ENCODE data around the gene FARP1.

FARP1 gene

GRCh38 chr13:98326291-98326690 is 183.4 kb downstream of the FARP1 start:
- H3K4me3 ChIP-seq (ENCODE audit: low read length): no peak overlapping the region
- H3K27me3 ChIP-seq (ENCODE audit: control insufficient read depth, insufficient read depth, low read length): no peaks in the 10 kb centered on the region
- peak overlapping the region; percentile 22 for H3K27ac ChIP-seq (ENCODE audit: low read length)

GRCh38 chr13:98327371-98328270 is 184.7 kb downstream of the FARP1 start:
- peak overlapping the region; percentile 63 for H3K27ac ChIP-seq (ENCODE audit: low read length)
- H3K4me3 ChIP-seq (ENCODE audit: low read length): peak overlapping the region; percentile 36
- H3K9me3 ChIP-seq (ENCODE audit: control insufficient read depth, low read depth, low read length): no peaks in the 10 kb centered on the region
- H3K36me3 ChIP-seq (ENCODE audit: control insufficient read depth, low read depth, low read length): no peaks in the 10 kb centered on the region
- peaks cover 60% of the 10 kb centered on the region for H3K4me1 ChIP-seq (ENCODE audit: control insufficient read depth, low read depth, low read length)
- no peak overlapping the region for H3K9ac ChIP-seq (ENCODE audit: low read length)
- no peaks in the 10 kb centered on the region for H3K27me3 ChIP-seq (ENCODE audit: control insufficient read depth, insufficient read depth, low read length)

More at GRCh38 chr13:98326291-98326690, 183.4 kb downstream of the FARP1 start:
- Histone ChIP-seq H3K4me1 (ENCODE audit: control insufficient read depth, low read depth, low read length) (peaks cover 47% of the 10 kb centered on the region), H3K36me3 (ENCODE audit: control insufficient read depth, low read depth, low read length) (no peaks in the 10 kb centered on the region), H3K9me3 (ENCODE audit: control insufficient read depth, low read depth, low read length) (no peaks in the 10 kb centered on the region), H3K9ac (ENCODE audit: low read length) (no peak overlapping the region)

- Histone ChIP-seq H3K4me3 (ENCODE audit: low read length) (peak overlapping the region; percentile 36), H3K27ac (ENCODE audit: low read length) (peak overlapping the region; percentile 61), H3K36me3 (ENCODE audit: control insufficient read depth, low read depth, low read length) (no peaks in the 10 kb centered on the region), H3K27me3 (ENCODE audit: control insufficient read depth, insufficient read depth, low read length) (no peaks in the 10 kb centered on the region), H3K9ac (ENCODE audit: low read length) (peak overlapping the region; percentile 18), H3K9me3 (ENCODE audit: control insufficient read depth, low read depth, low read length) (no peaks in the 10 kb centered on the region), H3K4me1 (ENCODE audit: control insufficient read depth, low read depth, low read length) (peaks cover 69% of the 10 kb centered on the region)
Observed at GRCh38 chr13:98328511-98328910, 185.6 kb downstream of the FARP1 start.

- Histone ChIP-seq H3K27ac (ENCODE audit: low read length) (peak overlapping the region; percentile 29), H3K36me3 (ENCODE audit: control insufficient read depth, low read depth, low read length) (no peaks in the 10 kb centered on the region), H3K27me3 (ENCODE audit: control insufficient read depth, insufficient read depth, low read length) (no peaks in the 10 kb centered on the region), H3K9me3 (ENCODE audit: control insufficient read depth, low read depth, low read length) (no peaks in the 10 kb centered on the region), H3K4me3 (ENCODE audit: low read length) (peak overlapping the region; percentile 31), H3K4me1 (ENCODE audit: control insufficient read depth, low read depth, low read length) (peaks cover 50% of the 10 kb centered on the region), H3K9ac (ENCODE audit: low read length) (peak overlapping the region; percentile 19)
Observed at GRCh38 chr13:98332222-98332621, 189.3 kb downstream of the FARP1 start.

- Histone ChIP-seq H3K4me1 (ENCODE audit: control insufficient read depth, low read depth, low read length) (peaks cover 46% of the 10 kb centered on the region), H3K9me3 (ENCODE audit: control insufficient read depth, low read depth, low read length) (no peaks in the 10 kb centered on the region), H3K27ac (ENCODE audit: low read length) (peak overlapping the region; percentile 66), H3K4me3 (ENCODE audit: low read length) (peak overlapping the region; percentile 31), H3K36me3 (ENCODE audit: control insufficient read depth, low read depth, low read length) (no peaks in the 10 kb centered on the region), H3K27me3 (ENCODE audit: control insufficient read depth, insufficient read depth, low read length) (no peaks in the 10 kb centered on the region), H3K9ac (ENCODE audit: low read length) (peak overlapping the region; percentile 19)
Observed at GRCh38 chr13:98332691-98333090, 189.8 kb downstream of the FARP1 start.

- H3K4me1 ChIP-seq (ENCODE audit: control insufficient read depth, low read depth, low read length): peaks cover 41% of the 10 kb centered on the region
- no peaks in the 10 kb centered on the region for H3K27me3 ChIP-seq (ENCODE audit: control insufficient read depth, insufficient read depth, low read length)
- H3K4me3 ChIP-seq (ENCODE audit: low read length): no peak overlapping the region
- peak overlapping the region; percentile 8 for H3K9ac ChIP-seq (ENCODE audit: low read length)
- no peaks in the 10 kb centered on the region for H3K36me3 ChIP-seq (ENCODE audit: control insufficient read depth, low read depth, low read length)
- H3K27ac ChIP-seq (ENCODE audit: low read length): peak overlapping the region; percentile 60
- H3K9me3 ChIP-seq (ENCODE audit: control insufficient read depth, low read depth, low read length): no peaks in the 10 kb centered on the region
Observed at GRCh38 chr13:98333486-98333885, 190.6 kb downstream of the FARP1 start.

GRCh38 chr13:98334620-98335205 is 191.8 kb downstream of the FARP1 start:
- no peaks in the 10 kb centered on the region for H3K9me3 ChIP-seq (ENCODE audit: control insufficient read depth, low read depth, low read length)
- H3K36me3 ChIP-seq (ENCODE audit: control insufficient read depth, low read depth, low read length): no peaks in the 10 kb centered on the region
- H3K9ac ChIP-seq (ENCODE audit: low read length): no peak overlapping the region
- H3K4me3 ChIP-seq (ENCODE audit: low read length): no peak overlapping the region
- no peak overlapping the region for H3K27ac ChIP-seq (ENCODE audit: low read length)
- no peaks in the 10 kb centered on the region for H3K27me3 ChIP-seq (ENCODE audit: control insufficient read depth, insufficient read depth, low read length)
- H3K4me1 ChIP-seq (ENCODE audit: control insufficient read depth, low read depth, low read length): peaks cover 36% of the 10 kb centered on the region

GRCh38 chr13:98335721-98336120 is 192.8 kb downstream of the FARP1 start:
- H3K27ac ChIP-seq (ENCODE audit: low read length): no peak overlapping the region
- H3K36me3 ChIP-seq (ENCODE audit: control insufficient read depth, low read depth, low read length): no peaks in the 10 kb centered on the region
- H3K9ac ChIP-seq (ENCODE audit: low read length): no peak overlapping the region

GRCh38 chr13:98338310-98338709 is 195.4 kb downstream of the FARP1 start:
- H3K4me1 ChIP-seq (ENCODE audit: control insufficient read depth, low read depth, low read length): peaks cover 11% of the 10 kb centered on the region
- no peaks in the 10 kb centered on the region for H3K9me3 ChIP-seq (ENCODE audit: control insufficient read depth, low read depth, low read length)
- H3K27me3 ChIP-seq (ENCODE audit: control insufficient read depth, insufficient read depth, low read length): no peaks in the 10 kb centered on the region
- no peaks in the 10 kb centered on the region for H3K36me3 ChIP-seq (ENCODE audit: control insufficient read depth, low read depth, low read length)
- no peak overlapping the region for H3K4me3 ChIP-seq (ENCODE audit: low read length)
- H3K27ac ChIP-seq (ENCODE audit: low read length): no peak overlapping the region
- H3K9ac ChIP-seq (ENCODE audit: low read length): no peak overlapping the region

More at GRCh38 chr13:98335721-98336120, 192.8 kb downstream of the FARP1 start:
- no peaks in the 10 kb centered on the region for H3K27me3 ChIP-seq (ENCODE audit: control insufficient read depth, insufficient read depth, low read length)
- H3K9me3 ChIP-seq (ENCODE audit: control insufficient read depth, low read depth, low read length): no peaks in the 10 kb centered on the region
- no peak overlapping the region for H3K4me3 ChIP-seq (ENCODE audit: low read length)
- peaks cover 33% of the 10 kb centered on the region for H3K4me1 ChIP-seq (ENCODE audit: control insufficient read depth, low read depth, low read length)

- Histone ChIP-seq H3K4me1 (ENCODE audit: control insufficient read depth, low read depth, low read length) (peaks cover 11% of the 10 kb centered on the region), H3K27ac (ENCODE audit: low read length) (no peak overlapping the region), H3K36me3 (ENCODE audit: control insufficient read depth, low read depth, low read length) (no peaks in the 10 kb centered on the region), H3K4me3 (ENCODE audit: low read length) (no peak overlapping the region), H3K9me3 (ENCODE audit: control insufficient read depth, low read depth, low read length) (no peaks in the 10 kb centered on the region), H3K9ac (ENCODE audit: low read length) (no peak overlapping the region), H3K27me3 (ENCODE audit: control insufficient read depth, insufficient read depth, low read length) (no peaks in the 10 kb centered on the region)
Observed at GRCh38 chr13:98339684-98340425, 197.0 kb downstream of the FARP1 start.

GRCh38 chr13:98342953-98343352 is 200.1 kb downstream of the FARP1 start:
- no peaks in the 10 kb centered on the region for H3K36me3 ChIP-seq (ENCODE audit: control insufficient read depth, low read depth, low read length)
- H3K9ac ChIP-seq (ENCODE audit: low read length): no peak overlapping the region
- no peaks in the 10 kb centered on the region for H3K9me3 ChIP-seq (ENCODE audit: control insufficient read depth, low read depth, low read length)
- no peak overlapping the region for H3K4me3 ChIP-seq (ENCODE audit: low read length)
- H3K4me1 ChIP-seq (ENCODE audit: control insufficient read depth, low read depth, low read length): peaks cover 9% of the 10 kb centered on the region
- no peak overlapping the region for H3K27ac ChIP-seq (ENCODE audit: low read length)
- H3K27me3 ChIP-seq (ENCODE audit: control insufficient read depth, insufficient read depth, low read length): no peaks in the 10 kb centered on the region
